Trophoblast cell (in vitro differentiated cells and primary cell): ENCODE measurements around the gene CACNA1F.

Experiments
- DNase-seq, 2 donors: peaks; one replicate each; pipeline ENCODE4 v3.0.0-alpha.2; 2016
- H2AFZ ChIP-seq: 2 replicates; pipeline ENCODE4 v1.6.1; 2013; ENCODE audit warnings: low read length, moderate library complexity, mild to moderate bottlenecking; ENCODE audit not compliant: insufficient read depth, poor library complexity
- H2AK5ac ChIP-seq: 2 replicates; pipeline ENCODE4 v1.6.1; 2013; ENCODE audit warnings: mild to moderate bottlenecking, low read length
- H2BK120ac ChIP-seq: 2 replicates; pipeline ENCODE4 v1.6.1; 2013; ENCODE audit warnings: low read length, mild to moderate bottlenecking, moderate library complexity; ENCODE audit not compliant: insufficient read depth, poor library complexity
- H2BK12ac ChIP-seq: 2 replicates; pipeline ENCODE4 v1.6.1; 2013; ENCODE audit warnings: mild to moderate bottlenecking, low read length, moderate library complexity
- H2BK5ac ChIP-seq: 2 replicates; pipeline ENCODE4 v1.6.1; 2013; ENCODE audit warnings: low read length, low read depth, moderate library complexity, mild to moderate bottlenecking; ENCODE audit not compliant: poor library complexity
- H3K14ac ChIP-seq: 2 replicates; pipeline ENCODE4 v1.6.1; 2013; ENCODE audit warnings: mild to moderate bottlenecking, low read length
- H3K18ac ChIP-seq: 2 replicates; pipeline ENCODE4 v1.6.1; 2013; ENCODE audit warnings: mild to moderate bottlenecking, low read length
- H3K23ac ChIP-seq: 2 replicates; pipeline ENCODE4 v1.6.1; 2013; ENCODE audit warnings: low read length
- H3K27ac ChIP-seq: 2 replicates; pipeline ENCODE4 v1.5.1; 2013; ENCODE audit warnings: low read depth, mild to moderate bottlenecking, inconsistent platforms, low read length, moderate library complexity
- H3K27me3 ChIP-seq: 2 replicates; pipeline ENCODE4 v1.6.1; 2013; ENCODE audit warnings: inconsistent platforms, mild to moderate bottlenecking, low read length, moderate library complexity; ENCODE audit not compliant: insufficient read depth
- H3K36me3 ChIP-seq, 2 experiments: 1 replicate in 1 of 2; 2 replicates in 1 of 2; pipeline ENCODE4 v1.6.1; 2013; ENCODE audit warnings: low read length in 2 of 2, mild to moderate bottlenecking in 2 of 2, moderate library complexity in 1 of 2; ENCODE audit not compliant: insufficient read depth in 2 of 2, control insufficient read depth in 1 of 2
- H3K4ac ChIP-seq: 2 replicates; pipeline ENCODE4 v1.6.1; 2013; ENCODE audit warnings: low read depth, mild to moderate bottlenecking, low read length, moderate library complexity
- H3K4me1 ChIP-seq, 2 experiments: 1 replicate in 1 of 2; 2 replicates in 1 of 2; pipeline ENCODE4 v1.6.1; 2013; ENCODE audit warnings: low read length in 2 of 2, mild to moderate bottlenecking in 2 of 2, moderate library complexity in 1 of 2; ENCODE audit not compliant: insufficient read depth in 2 of 2, control insufficient read depth in 1 of 2
- H3K4me2 ChIP-seq: 2 replicates; pipeline ENCODE4 v1.6.1; 2013; ENCODE audit warnings: inconsistent platforms, mild to moderate bottlenecking, low read length, moderate library complexity
- H3K4me3 ChIP-seq: 2 replicates; pipeline ENCODE4 v1.5.1; 2013; ENCODE audit warnings: mild to moderate bottlenecking, low read depth, low read length, inconsistent platforms
- H3K79me1 ChIP-seq: one replicate; pipeline ENCODE4 v1.6.1; 2013; ENCODE audit warnings: low read length
- H3K79me2 ChIP-seq: 2 replicates; pipeline ENCODE4 v1.6.1; 2013; ENCODE audit warnings: low read length, mild to moderate bottlenecking; ENCODE audit not compliant: control insufficient read depth, insufficient read depth, poor library complexity
- H3K9ac ChIP-seq: 2 replicates; pipeline ENCODE4 v1.6.1; 2013; ENCODE audit warnings: mild to moderate bottlenecking, low read length
- H3K9me3 ChIP-seq: 2 replicates; pipeline ENCODE4 v1.6.1; 2013; ENCODE audit warnings: low read depth, mild to moderate bottlenecking, control low read depth, inconsistent platforms, low read length; ENCODE audit not compliant: insufficient read depth
- H4K12ac ChIP-seq: 2 replicates; pipeline ENCODE4 v1.6.1; 2013; ENCODE audit warnings: low read depth, mild to moderate bottlenecking, low read length, moderate library complexity
- H4K8ac ChIP-seq: 2 replicates; pipeline ENCODE4 v1.6.1; 2013; ENCODE audit warnings: low read depth, mild to moderate bottlenecking, low read length, moderate library complexity
- H4K91ac ChIP-seq: one replicate; pipeline ENCODE4 v1.6.1; 2013; ENCODE audit warnings: low read depth, mild to moderate bottlenecking, low read length, moderate library complexity
- WGBS: extraction: QIAGEN DNeasy Blood & Tissue Kit; methylation state at CpG from one replicate; pipeline ENCODE4 v1.1.7; 2013; ENCODE audit warnings: missing lambda C conversion rate; ENCODE audit not compliant: insufficient read length, insufficient coverage; ENCODE audit errors: extremely low coverage; 5-methylcytosine and 5-hydroxymethylcytosine counted together

CACNA1F gene

DNA sequence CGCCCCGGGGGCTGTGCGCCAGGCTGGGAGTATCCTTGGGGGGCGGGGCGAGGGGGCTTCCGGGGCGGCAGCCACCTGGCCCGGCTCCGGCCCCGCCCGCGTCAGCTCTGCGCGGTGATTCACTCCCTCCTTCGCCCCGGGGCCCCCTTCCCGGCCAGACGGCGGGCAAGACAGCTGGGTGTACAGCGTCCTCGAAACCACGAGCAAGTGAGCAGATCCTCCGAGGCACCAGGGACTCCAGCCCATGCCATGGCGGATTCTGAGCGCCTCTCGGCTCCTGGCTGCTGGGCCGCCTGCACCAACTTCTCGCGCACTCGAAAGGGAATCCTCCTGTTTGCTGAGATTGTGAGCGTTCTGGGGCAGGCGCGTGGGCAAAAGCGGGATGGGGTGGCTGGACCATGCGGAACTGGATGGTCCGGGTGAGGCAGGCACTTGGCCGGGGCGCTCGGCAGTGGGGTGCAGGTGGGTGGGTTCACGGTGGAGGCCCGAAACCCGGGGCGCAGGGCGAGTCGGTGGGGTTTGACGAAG lies 61.3 kb downstream of the CACNA1F start, which contains the start of gene PLP2:
TSS of gene PLP2 (plus strand) at position 147 of the 528 bp plus-strand sequence. CDS start at position 250, 103 bp downstream.
- H3K23ac ChIP-seq, result no peak within 1 kb of the TSS
- no peak within 1 kb of the TSS for H2AK5ac ChIP-seq
- peaks cover 6% of the 10 kb centered on the region for H3K79me1 ChIP-seq
- H3K14ac ChIP-seq, result peak within 1 kb of the TSS; percentile 57
- H3K36me3 ChIP-seq, result peaks cover 13 to 21% of the 10 kb centered on the region in 2 experiments
- peak within 1 kb of the TSS; percentile 64 for H3K4me3 ChIP-seq
- H3K4me2 ChIP-seq, result peak within 1 kb of the TSS; percentile 88
- peak; percentile 68 to 69 for DNase-seq
- H3K9me3 ChIP-seq, result no peaks in the 10 kb centered on the region
- no peak within 1 kb of the TSS for H3K4ac ChIP-seq
- H3K79me2 ChIP-seq, result peaks cover 3% of the 10 kb centered on the region
- peak within 1 kb of the TSS; percentile 69 for H4K12ac ChIP-seq
- peaks cover 9 to 15% of the 10 kb centered on the region in 2 experiments for H3K4me1 ChIP-seq
- H2BK120ac ChIP-seq, result peak within 1 kb of the TSS; percentile 63
- peak within 1 kb of the TSS; percentile 53 for H2BK12ac ChIP-seq
- peak within 1 kb of the TSS; percentile 11 for H4K8ac ChIP-seq
- H3K18ac ChIP-seq, result peak within 1 kb of the TSS; percentile 46
- H3K27ac ChIP-seq, result no peak within 1 kb of the TSS
- no peak within 1 kb of the TSS for H2BK5ac ChIP-seq
- WGBS, result no CpG with 5 or more reads among the region's 46 CpGs
- H4K91ac ChIP-seq, result peak within 1 kb of the TSS; percentile 72
- H2AFZ ChIP-seq, result peak within 1 kb of the TSS; percentile 73
- H3K9ac ChIP-seq, result no peak within 1 kb of the TSS
- H3K27me3 ChIP-seq, result peaks cover 4% of the 10 kb centered on the region

DNA sequence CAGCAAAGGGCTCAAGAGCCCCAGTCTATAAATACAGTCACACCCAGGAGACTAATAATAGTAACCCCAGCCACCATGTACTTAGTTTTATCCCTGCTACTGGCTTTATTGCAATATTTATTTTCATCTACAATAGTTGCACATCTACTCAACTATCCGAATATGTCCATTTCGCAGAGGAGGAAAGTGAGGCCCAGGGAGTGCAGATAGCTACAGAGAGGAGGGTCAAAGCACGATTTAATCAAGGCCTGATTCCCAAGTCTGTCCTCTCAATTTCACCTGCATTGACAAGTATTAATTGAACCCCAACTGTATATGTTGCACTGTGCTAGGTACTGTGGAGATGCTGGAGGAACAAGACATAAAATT lies 65.4 kb downstream of the CACNA1F start:
- H2AK5ac ChIP-seq, result no peak overlapping the region
- no peak overlapping the region for H3K18ac ChIP-seq
- no peak overlapping the region for H4K8ac ChIP-seq
- H3K9ac ChIP-seq, result no peak overlapping the region
- H3K4me1 ChIP-seq, result peaks cover 16 to 23% of the 10 kb centered on the region in 2 experiments
- H3K4ac ChIP-seq, result no peak overlapping the region
- H2AFZ ChIP-seq, result no peak overlapping the region
- no peak overlapping the region for H2BK5ac ChIP-seq
- H3K79me2 ChIP-seq, result peaks cover 6% of the 10 kb centered on the region
- peaks cover 2% of the 10 kb centered on the region for H3K9me3 ChIP-seq
- H3K4me3 ChIP-seq, result no peak overlapping the region
- H3K36me3 ChIP-seq, result peaks cover 0 to 2% of the 10 kb centered on the region in 2 experiments
- no CpG with 5 or more reads among the region's 3 CpGs for WGBS
- peak overlapping the region; percentile 68 for H3K4me2 ChIP-seq
- no peak overlapping the region for H3K27ac ChIP-seq
- no peak overlapping the region for H3K14ac ChIP-seq
- DNase-seq, result no peak
- H4K12ac ChIP-seq, result no peak overlapping the region
- H2BK12ac ChIP-seq, result no peak overlapping the region
- no peak overlapping the region for H2BK120ac ChIP-seq
- H3K23ac ChIP-seq, result no peak overlapping the region
- peaks cover 12% of the 10 kb centered on the region for H3K79me1 ChIP-seq
- H4K91ac ChIP-seq, result no peak overlapping the region
- peaks cover 4% of the 10 kb centered on the region for H3K27me3 ChIP-seq

DNA sequence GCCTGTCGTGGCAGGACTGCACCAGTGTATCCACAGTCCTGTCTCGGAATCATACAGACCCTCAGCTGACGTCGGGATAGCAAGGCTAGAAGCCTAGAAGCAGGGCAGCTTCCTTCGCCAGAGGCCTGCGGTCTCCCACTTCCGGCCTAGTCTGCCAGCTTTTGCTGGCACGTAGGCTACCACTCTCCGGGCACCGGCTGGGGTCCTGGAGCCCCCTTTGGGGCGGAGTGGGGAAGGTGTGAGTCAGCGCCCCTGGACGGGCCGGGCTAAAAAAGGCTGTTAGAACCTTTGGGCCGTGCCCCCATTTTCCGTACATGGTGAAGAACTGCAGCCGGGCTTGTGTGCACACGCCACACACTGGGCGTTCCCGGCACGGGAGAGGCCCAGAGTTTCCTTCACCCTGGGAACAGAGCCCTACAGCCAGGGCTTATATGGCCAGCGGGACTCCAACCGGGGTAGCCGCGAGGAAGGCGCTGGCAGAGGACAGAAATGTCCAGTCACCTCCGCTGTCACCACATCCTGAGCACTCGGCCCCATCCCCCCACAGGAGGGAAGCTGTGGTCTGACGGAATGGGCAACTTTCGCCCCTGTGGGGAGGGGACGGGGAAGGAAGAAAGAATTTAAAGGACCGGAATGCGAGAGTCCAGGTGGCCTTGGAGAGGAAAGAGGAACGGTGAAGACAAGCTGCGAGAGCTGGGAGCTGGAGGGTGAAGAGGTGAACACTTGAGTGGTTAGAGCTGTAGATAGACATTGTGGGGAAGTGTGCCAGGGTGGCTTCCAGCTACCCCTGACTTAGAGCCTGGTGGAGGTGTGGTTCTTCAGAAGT lies 66.0 kb downstream of the CACNA1F start:
- DNase-seq, result no peak
- Histone ChIP-seq H3K36me3 (peaks cover 0 to 2% of the 10 kb centered on the region in 2 experiments), H4K91ac (peak overlapping the region; percentile 57), H3K4me2 (peak overlapping the region; percentile 68), H4K8ac (peak overlapping the region; percentile 80), H3K79me1 (peaks cover 12% of the 10 kb centered on the region), H3K23ac (no peak overlapping the region), H3K27me3 (peaks cover 2% of the 10 kb centered on the region), H3K18ac (no peak overlapping the region), H2BK120ac (peak overlapping the region; percentile 24), H3K9me3 (peaks cover 2% of the 10 kb centered on the region), H4K12ac (peak overlapping the region; percentile 77), H2AFZ (peak overlapping the region; percentile 39), H3K27ac (peak overlapping the region; percentile 25), H2BK12ac (peak overlapping the region; percentile 15), H3K4me1 (peaks cover 13 to 21% of the 10 kb centered on the region in 2 experiments), H3K4me3 (no peak overlapping the region), H3K14ac (peak overlapping the region; percentile 48), H3K9ac (no peak overlapping the region), H3K4ac (no peak overlapping the region), H3K79me2 (peaks cover 5% of the 10 kb centered on the region), H2BK5ac (no peak overlapping the region), H2AK5ac (no peak overlapping the region)
- WGBS, result no CpG with 5 or more reads among the region's 35 CpGs

DNA sequence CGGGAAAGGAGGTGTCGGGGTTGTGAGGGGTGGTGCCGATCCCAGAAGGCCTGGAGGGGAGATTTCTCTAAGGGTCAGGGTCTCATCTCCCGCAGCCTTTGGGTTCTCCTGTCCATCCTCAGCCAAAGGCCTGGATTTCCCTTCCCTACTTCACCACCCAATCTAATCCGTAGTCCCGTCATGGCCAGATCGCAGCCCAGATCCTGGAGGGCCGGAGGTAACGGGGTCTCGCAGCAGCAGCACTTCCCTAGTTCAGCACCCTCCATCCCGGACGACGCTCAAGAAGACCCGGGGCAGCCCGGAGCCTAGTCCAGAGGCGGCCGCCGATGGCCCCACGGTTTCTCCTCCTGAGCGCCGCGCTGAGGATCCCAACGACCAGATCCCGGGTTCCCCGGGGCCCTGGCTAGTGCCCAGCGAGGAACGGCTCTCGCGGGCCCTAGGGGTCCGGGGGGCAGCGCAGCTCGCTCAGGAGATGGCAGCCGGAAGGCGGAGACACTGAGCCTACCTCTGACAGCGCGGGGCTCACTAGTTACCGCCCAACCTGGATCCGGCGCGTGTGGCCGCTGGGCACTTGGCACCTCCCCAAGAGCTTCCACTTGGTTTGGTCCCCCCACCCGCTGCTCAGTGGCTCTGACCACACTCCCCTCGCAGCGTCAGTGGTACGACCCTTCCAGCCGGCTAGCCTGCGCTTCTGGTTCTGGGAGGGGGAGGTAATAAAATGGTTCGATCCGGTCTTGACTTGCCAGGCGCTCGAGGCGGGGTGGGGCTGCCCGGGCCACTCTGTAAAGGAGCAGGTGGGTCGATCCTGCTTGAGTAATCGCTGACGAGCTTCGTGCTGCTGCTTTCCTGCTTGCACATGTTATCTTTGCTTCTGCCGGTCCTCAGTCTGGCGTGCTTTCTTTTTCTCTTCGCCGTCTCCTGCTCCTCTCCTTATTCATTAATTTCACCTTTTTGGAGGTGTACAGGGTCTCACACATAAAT lies 66.9 kb downstream of the CACNA1F start:
- no peak overlapping the region for H3K4ac ChIP-seq
- DNase-seq, result no peak
- H3K23ac ChIP-seq, result no peak overlapping the region
- no peak overlapping the region for H2BK120ac ChIP-seq
- H4K12ac ChIP-seq, result peak overlapping the region; percentile 77
- peaks cover 0 to 2% of the 10 kb centered on the region in 2 experiments for H3K36me3 ChIP-seq
- H2BK5ac ChIP-seq, result no peak overlapping the region
- H3K79me2 ChIP-seq, result peaks cover 3% of the 10 kb centered on the region
- H2AFZ ChIP-seq, result peak overlapping the region; percentile 39
- no CpG with 5 or more reads among the region's 61 CpGs for WGBS
- no peak overlapping the region for H3K9ac ChIP-seq
- no peaks in the 10 kb centered on the region for H3K27me3 ChIP-seq
- no peak overlapping the region for H2BK12ac ChIP-seq
- peaks cover 9% of the 10 kb centered on the region for H3K79me1 ChIP-seq
- peaks cover 13 to 17% of the 10 kb centered on the region in 2 experiments for H3K4me1 ChIP-seq
- H3K27ac ChIP-seq, result no peak overlapping the region
- H3K18ac ChIP-seq, result no peak overlapping the region
- no peak overlapping the region for H3K4me3 ChIP-seq
- H4K91ac ChIP-seq, result no peak overlapping the region
- H3K4me2 ChIP-seq, result peak overlapping the region; percentile 68
- H3K9me3 ChIP-seq, result peaks cover 2% of the 10 kb centered on the region
- H4K8ac ChIP-seq, result peak overlapping the region; percentile 15
- H2AK5ac ChIP-seq, result no peak overlapping the region
- no peak overlapping the region for H3K14ac ChIP-seq
